ENCODE data around the gene LCTL. TPM values are rescaled to one million over a fixed set of nuclear protein-coding genes. Genes with fewer than 3 reads are reported as not detected.

LCTL gene
- total and polyA plus RNA-seq, 10 of the 15 experiments (the other 5 are each of a cell fraction or from before 2014, with no cell fraction given): 0.07 to 0.76 (median 0.40) TPM; not detected in 5

GRCh38 chr15:66508293-66508883 is 57.4 kb downstream of the LCTL start (continued):
- TF ChIP-seq BCL3 (IDR thresholded peaks at IDR 0.05; ENCODE audit: borderline replicate concordance, insufficient read depth, low read depth, low read length, poor library complexity, severe bottlenecking) (no peak), NRF1 (conservative IDR thresholded peaks at IDR 0.05; ENCODE audit: low read depth, low read length) (no peak), PBX3 (IDR thresholded peaks at IDR 0.05; ENCODE audit: insufficient replicate concordance, low read depth, low read length) (peak; percentile 50), ZNF24 (IDR thresholded peaks at IDR 0.05) (0 out of 2 replicates have a peak, but pooled peaks have one; percentile 60), EZH2 (IDR thresholded peaks at IDR 0.05; ENCODE audit: borderline replicate concordance, control insufficient read depth, low read depth, low read length) (no peak), NKRF (conservative IDR thresholded peaks at IDR 0.05) (no peak), GATAD2B (conservative IDR thresholded peaks at IDR 0.05; ENCODE audit: low read depth) (no peak), BHLHE40 (IDR thresholded peaks at IDR 0.05; ENCODE audit: borderline replicate concordance in 1 of 2, low read depth in 2 of 2, low read length in 1 of 2) (no peak), CREM (IDR thresholded peaks at IDR 0.05; ENCODE audit: low read depth) (no peak), PAX5 (IDR thresholded peaks at IDR 0.05; ENCODE audit: borderline replicate concordance, low read depth, low read length) (no peak), NFYB (IDR thresholded peaks at IDR 0.05; ENCODE audit: insufficient read depth, low read depth, low read length) (peak; percentile 53; the same call in 1 of the 2 replicates), PKNOX1 (IDR thresholded peaks at IDR 0.05) (peak; percentile 86), RAD51 (IDR thresholded peaks at IDR 0.05) (peak; percentile 60; the same call in 1 of the 2 replicates), ATF7 (IDR thresholded peaks at IDR 0.05; ENCODE audit: low read depth) (peak; percentile 20; the same call in 1 of the 2 replicates), USF2 (IDR thresholded peaks at IDR 0.05; ENCODE audit: borderline replicate concordance, low read depth, low read length) (no peak; the same call in 1 of the 2 replicates), CBFB (IDR thresholded peaks at IDR 0.05; ENCODE audit: low read depth) (no peak), CHD2 (IDR thresholded peaks at IDR 0.05; ENCODE audit: borderline replicate concordance, low read depth, low read length) (no peak), ZNF217 (IDR thresholded peaks at IDR 0.05) (no peak), CREB1 (IDR thresholded peaks at IDR 0.05; ENCODE audit: low read depth) (no peak)

Data from GM12878 (cell line).